ENCODE measurements around the gene TMEM267. TPM values are rescaled to one million over a fixed set of nuclear protein-coding genes. Genes with fewer than 3 reads are reported as not detected.

Gene TMEM267
- total RNA-seq, 1 donor from 2014 or later: 10.2 TPM

GRCh38 chr5:43420241-43420640 lies 63.4 kb downstream of the TMEM267 start:
- no peak for TF ChIP-seq CTCF (conservative IDR thresholded peaks at IDR 0.05)
- Mint-ChIP-seq H3K4me3 (no peak overlapping the region), H3K9me3 (no peaks in the 10 kb centered on the region), H3K27ac (ENCODE audit: unreplicated experiment) (no peak overlapping the region), H3K4me1 (no peaks in the 10 kb centered on the region), H3K27me3 (ENCODE audit: low read depth) (no peaks in the 10 kb centered on the region), H3K36me3 (ENCODE audit: low read depth) (no peaks in the 10 kb centered on the region)
- DNase-seq (ENCODE audit: low read depth, low spot score): no peak

- no peak for TF ChIP-seq CTCF (conservative IDR thresholded peaks at IDR 0.05)
- Mint-ChIP-seq H3K4me1 (no peaks in the 10 kb centered on the region), H3K27me3 (ENCODE audit: low read depth) (no peaks in the 10 kb centered on the region), H3K36me3 (ENCODE audit: low read depth) (no peaks in the 10 kb centered on the region), H3K4me3 (no peak overlapping the region), H3K9me3 (no peaks in the 10 kb centered on the region), H3K27ac (ENCODE audit: unreplicated experiment) (no peak overlapping the region)
- DNase-seq (ENCODE audit: low read depth, low spot score): no peak
Observed at GRCh38 chr5:43418561-43418960, 65.1 kb downstream of the TMEM267 start.

GRCh38 chr5:43416803-43417394 lies 66.8 kb downstream of the TMEM267 start:
- H3K27me3 Mint-ChIP-seq (ENCODE audit: low read depth): no peaks in the 10 kb centered on the region
- H3K36me3 Mint-ChIP-seq (ENCODE audit: low read depth): no peaks in the 10 kb centered on the region
- TF ChIP-seq CTCF (conservative IDR thresholded peaks at IDR 0.05): no peak
- no peak overlapping the region for H3K4me3 Mint-ChIP-seq
- no peak overlapping the region for H3K27ac Mint-ChIP-seq (ENCODE audit: unreplicated experiment)
- H3K4me1 Mint-ChIP-seq: no peaks in the 10 kb centered on the region
- DNase-seq (ENCODE audit: low read depth, low spot score): no peak
- no peaks in the 10 kb centered on the region for H3K9me3 Mint-ChIP-seq

GRCh38 chr5:43415935-43416802 lies 67.5 kb downstream of the TMEM267 start:
- DNase-seq (ENCODE audit: low read depth, low spot score): no peak
- H3K9me3 Mint-ChIP-seq: no peaks in the 10 kb centered on the region
- no peak overlapping the region for H3K27ac Mint-ChIP-seq (ENCODE audit: unreplicated experiment)
- no peaks in the 10 kb centered on the region for H3K36me3 Mint-ChIP-seq (ENCODE audit: low read depth)
- no peak for TF ChIP-seq CTCF (conservative IDR thresholded peaks at IDR 0.05)
- H3K27me3 Mint-ChIP-seq (ENCODE audit: low read depth): no peaks in the 10 kb centered on the region
- H3K4me3 Mint-ChIP-seq: no peak overlapping the region
- no peaks in the 10 kb centered on the region for H3K4me1 Mint-ChIP-seq

GRCh38 chr5:43413966-43414365 lies 69.7 kb downstream of the TMEM267 start:
- no peak for DNase-seq (ENCODE audit: low read depth, low spot score)
- H3K27me3 Mint-ChIP-seq (ENCODE audit: low read depth): no peaks in the 10 kb centered on the region
- no peak overlapping the region for H3K27ac Mint-ChIP-seq (ENCODE audit: unreplicated experiment)
- TF ChIP-seq CTCF (conservative IDR thresholded peaks at IDR 0.05): no peak
- no peaks in the 10 kb centered on the region for H3K36me3 Mint-ChIP-seq (ENCODE audit: low read depth)
- H3K4me1 Mint-ChIP-seq: no peaks in the 10 kb centered on the region
- no peaks in the 10 kb centered on the region for H3K9me3 Mint-ChIP-seq
- no peak overlapping the region for H3K4me3 Mint-ChIP-seq
